ENCODE measurements around the gene TRMT61A. TPM values are rescaled to one million over a fixed set of nuclear protein-coding genes. Genes with fewer than 3 reads are reported as not detected.
A peak's percentile ranks its signal among the peaks of the same experiment; 100 is the strongest.

TRMT61A gene
- total RNA-seq, 1 donor from 2014 or later = 7.0 TPM

DNA sequence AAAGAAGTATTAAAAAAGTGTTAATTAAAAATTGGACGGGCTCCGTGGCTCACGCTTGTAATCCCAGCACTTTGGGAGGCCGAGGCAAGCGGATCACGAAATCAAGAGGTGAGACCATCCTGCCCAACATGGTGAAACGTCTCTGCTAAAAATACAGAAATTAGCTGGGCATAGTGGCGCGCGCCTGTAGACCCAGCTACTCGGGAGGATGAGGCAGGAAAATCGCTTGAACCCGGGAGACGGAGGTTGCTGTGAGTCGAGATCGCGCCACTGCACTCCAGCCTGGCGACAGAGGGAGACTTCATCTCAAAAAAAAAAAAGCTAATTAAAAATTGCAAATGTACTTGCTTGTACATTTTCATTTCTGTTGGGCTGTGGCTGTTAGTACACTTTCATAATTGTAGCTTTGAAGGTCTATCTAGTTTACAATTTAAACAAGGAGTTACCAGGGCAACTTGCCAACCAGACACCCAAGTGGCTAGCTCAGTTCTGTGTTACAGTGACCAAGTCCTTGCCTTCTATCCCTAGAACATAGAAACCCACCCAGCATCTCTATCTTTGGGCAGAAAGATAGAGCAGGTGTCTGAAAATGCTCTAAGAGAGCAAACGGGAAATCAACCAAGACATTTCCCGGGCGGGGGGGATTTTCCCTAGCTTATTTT is 35.0 kb downstream of the TRMT61A start:
- DNase-seq = no peak

DNA sequence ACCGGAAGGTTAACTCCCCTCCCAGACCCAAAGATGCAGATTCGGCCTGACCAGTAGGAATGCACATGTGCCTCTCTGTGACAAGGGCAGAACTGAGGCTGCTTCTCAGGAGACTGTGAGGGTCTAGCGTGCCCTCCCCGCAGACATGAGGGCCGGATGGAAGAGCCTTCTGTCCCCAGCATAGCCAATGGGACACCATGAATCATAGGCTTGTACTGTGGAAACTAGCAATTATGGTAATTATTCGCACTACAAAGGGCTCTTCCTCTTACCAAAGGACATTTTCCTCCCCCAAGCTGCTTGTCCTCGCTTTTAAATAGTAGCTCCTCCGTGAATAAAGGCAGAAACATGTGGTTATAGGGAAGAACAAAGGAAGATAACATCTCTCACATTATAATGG is 40.0 kb downstream of the TRMT61A start:
- DNase-seq = no peak

DNA sequence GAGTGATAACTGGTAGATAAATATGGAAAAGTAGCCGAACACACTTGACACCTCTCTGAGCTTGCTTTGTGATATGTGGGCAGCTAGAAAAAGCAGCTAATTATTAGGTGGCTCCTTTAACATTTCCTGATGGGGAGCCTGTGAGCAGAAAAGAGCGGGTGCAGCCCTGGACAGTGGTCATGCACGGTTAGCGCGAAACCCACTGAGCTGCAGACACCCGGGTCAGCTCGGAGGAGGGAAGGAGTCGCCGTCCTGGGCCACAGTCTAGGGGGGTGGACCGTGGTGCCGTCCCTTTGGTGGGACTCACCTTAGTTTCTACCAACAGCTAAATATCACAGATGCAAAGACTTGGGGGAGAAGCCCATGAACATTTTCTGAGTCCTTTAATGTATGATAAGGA is 40.4 kb downstream of the TRMT61A start:
- DNase-seq = no peak

DNA sequence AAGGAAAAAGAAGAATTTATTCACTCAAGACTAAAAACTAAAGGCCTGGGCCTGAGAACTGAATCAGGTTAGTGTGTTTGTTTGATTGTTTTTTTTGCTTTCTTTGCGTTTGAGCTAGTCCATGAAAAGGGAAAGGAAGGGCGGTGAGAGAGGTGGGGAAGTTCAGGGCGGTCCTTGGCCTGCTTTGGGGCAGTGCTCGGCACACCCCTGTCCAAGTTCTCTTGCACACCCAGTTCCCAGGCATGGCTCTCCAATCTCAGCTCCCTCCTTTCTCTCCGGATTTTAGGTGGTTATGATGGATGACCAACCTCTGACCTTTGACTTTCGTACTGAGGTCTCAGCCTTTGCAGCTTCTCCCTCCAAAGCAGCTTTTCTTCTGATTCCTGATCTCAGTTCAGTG is 45.1 kb downstream of the TRMT61A start:
- no peak for DNase-seq

DNA sequence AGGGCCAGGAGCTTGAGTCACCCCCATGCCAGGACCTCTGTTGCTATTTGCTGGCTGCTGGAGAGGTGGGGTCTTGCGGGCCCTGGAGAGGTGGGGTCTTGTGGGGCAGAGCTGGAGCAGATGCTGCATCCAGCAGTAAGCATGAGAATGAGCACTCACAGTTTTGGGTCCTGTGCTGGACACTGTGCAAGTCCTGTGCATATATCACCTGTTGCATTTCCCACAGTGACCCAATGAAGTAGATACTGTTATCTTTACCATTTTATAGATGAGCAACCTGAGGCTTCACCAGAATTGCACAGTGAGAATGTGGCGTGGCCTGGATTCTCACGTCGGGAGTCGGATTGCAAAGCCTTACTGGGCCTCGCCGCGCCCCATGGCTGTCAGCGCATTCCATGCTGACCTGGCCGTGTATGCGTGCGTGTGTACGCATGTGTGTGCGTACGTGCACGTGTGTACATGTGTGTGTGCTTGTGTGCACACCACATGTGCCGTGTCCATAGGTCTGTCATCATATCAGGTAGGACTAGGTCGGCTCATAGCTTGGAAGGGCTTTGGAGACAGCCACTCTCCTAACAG is 45.8 kb downstream of the TRMT61A start:
- no peak for DNase-seq

DNA sequence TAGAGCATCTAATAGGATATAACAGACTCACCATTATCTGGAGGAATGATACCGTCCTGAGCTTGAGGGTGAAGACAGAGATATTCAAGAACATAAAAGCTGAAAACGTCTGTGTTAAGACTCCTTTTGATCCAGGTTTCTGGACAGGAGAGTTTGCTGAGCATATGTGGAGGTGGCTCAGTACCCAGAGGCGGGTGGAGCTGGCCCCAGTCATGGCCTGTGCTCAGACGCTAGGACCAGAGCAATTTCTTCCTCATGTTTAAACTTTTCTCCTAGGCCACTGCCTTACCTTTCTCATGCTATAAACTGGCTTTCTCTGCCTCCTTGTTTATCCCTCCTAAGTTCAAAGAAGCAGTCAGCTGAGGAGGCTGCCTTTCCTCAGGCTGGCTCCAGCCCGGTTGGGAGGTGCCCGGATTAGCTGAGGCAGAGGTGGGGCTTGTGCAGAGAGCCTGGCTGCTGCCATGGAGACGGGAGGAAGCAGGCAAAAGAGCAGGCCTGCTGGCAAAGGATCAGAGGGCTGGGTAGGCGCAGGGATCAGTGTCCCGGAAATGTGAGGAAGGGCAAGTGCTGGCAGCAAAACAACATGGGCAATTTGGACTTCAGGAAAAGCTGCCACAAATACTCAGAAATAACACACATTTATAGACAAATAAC is 47.5 kb downstream of the TRMT61A start:
- DNase-seq = peak; percentile 95

DNA sequence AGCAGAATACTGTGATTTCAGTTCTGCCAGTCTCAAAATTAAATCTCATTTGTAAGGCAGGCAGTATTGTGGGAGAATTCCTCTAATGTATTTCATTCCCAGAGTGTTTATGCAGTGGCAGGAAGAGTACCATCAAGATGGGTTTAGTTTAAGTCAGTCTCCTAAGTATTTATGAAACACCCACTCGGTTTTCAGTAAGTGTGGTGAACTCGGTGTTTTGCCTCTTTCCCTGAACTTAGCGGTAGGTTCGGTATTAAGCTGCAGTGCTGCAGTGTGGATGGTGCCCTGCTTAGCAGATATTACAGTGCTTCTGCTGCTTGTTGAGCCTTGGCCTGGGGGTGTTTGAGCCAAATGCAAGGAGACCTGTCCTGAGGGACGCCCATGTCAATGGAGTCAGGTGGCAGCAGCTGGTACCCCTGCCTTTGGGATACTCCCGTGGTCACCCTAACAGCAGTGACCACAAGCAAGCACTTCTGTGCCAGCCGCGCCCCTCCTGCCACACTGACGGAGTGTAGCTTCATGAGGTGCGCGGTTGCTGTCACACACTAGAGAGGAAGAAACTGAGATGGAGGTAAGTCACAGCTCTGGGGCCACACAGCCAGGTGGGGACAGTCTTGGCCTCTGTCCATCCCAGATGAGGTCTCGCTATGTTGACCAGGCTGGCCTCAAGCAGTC is 49.5 kb downstream of the TRMT61A start:
- no peak for DNase-seq

DNA sequence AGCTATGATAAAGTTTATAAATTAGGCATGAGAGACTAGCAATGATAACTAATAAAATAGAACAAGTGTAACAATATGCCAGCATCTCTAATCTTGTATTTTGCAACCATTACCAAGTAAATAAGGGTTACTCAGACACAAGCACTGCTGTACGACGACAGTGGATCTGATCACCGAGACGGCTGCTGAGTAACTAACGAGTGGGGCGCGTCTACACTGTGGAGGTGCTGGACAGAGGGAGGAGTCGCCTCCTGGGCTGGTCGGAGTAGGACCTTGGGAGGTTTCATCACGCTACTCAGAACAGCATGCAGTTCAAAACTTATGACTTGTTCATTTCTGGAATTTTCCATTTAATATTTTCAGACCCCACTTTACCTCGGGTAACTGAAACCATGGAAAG is 52.2 kb downstream of the TRMT61A start:
- no peak for DNase-seq

DNA sequence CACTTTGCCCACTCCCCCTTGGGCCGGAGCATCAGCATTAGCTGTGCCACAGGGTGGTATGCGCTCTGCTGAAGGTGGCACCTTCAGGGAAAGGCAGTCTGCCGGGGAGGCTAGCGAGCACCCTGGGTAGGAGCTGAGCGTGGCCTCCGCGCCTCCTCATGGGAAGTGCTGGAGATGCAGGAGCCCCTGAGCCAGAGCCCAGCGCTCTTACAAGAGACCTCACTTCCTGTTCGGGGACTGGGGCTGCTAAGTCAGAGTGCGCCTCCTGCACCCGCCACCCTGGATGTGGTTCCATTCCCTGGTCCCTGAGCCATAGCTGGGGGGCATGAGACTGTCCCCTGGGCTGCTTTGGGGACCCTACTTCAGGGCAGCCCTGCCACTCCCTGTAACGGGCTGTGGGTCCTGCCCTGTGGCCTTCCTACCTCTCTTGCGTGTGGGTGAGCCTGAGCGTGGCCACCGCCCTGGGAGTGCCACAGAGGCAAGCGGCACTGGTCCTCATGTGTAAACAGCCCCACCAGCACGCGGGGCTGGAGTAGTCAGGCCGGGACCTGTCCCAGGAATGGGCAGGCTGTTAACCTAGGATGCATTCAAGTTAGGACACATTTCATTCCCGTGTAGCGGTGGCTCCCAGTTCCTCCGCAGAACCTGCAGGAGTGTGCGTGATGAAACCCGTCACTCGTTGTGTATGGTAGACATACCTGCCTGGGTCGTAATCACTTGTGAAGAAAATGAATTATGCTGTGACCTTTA is 53.1 kb downstream of the TRMT61A start:
- DNase-seq = peak; percentile 32

DNA sequence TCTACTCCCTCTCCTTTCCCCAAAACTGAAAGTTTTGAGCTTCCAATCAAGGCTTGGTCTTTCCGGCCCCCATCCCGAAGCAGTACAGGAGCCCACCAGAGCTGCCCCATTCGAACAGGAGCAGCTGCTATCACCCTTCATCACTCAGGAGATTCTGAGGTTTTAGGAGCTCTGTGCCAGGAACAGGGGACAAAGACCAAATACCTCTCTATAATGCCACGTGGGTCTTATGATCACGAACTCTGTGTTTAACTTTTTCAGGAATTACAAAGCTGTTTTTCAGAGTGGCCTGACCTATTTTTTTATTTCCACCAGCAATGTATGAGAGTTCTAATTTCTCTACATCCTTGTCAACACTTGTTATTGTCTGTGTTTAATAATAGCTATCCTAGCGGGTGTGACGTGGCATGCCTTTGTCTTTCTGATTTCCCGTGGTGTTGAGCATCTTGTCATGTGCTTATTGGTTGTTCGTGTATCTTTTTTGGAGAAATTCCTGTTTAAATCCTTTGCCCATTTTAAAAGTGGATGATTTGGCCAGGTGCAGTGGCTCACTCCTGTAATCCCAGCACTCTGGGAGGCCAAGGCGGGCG is 55.4 kb downstream of the TRMT61A start:
- no peak for DNase-seq

Small RNA genes within 50 kb of the gene (small RNA-seq; reads per million reads assigned to genes)
- gene RNU4-68P (ENCODE audit: low replicate concordance) (not detected), gene RNU7-160P (ENCODE audit: low replicate concordance) (not detected)

Other genes with a start within 250 kb of the TRMT61A start
- 194 TPM for gene EIF5, start 195.0 kb upstream of the TRMT61A start, total RNA-seq
- 77.9 TPM for gene MARK3, start 143.8 kb upstream of the TRMT61A start, total RNA-seq
- 105 TPM for gene CKB, start 6.4 kb upstream of the TRMT61A start, total RNA-seq
- 34.9 TPM for gene BAG5, start 33.5 kb downstream of the TRMT61A start, total RNA-seq
- 33.8 TPM for gene COA8, start 33.8 kb downstream of the TRMT61A start, total RNA-seq
- 273 TPM for gene KLC1, start 100.0 kb downstream of the TRMT61A start, total RNA-seq
- gene XRCC3, start 186.3 kb downstream of the TRMT61A start, total RNA-seq = 10.5 TPM
- gene ZFYVE21, start 186.6 kb downstream of the TRMT61A start, total RNA-seq = 119 TPM